GM21515 (cell line): ENCODE data around the gene DDA1.

Source experiments
- ATAC-seq: cut with Tn5 transposase; IDR thresholded peaks from one replicate; pipeline ENCODE4 v1.9.1; 2021; ENCODE audit not compliant: unreplicated experiment

Gene DDA1

GRCh38 chr19:17311455-17312188, 2.3 kb downstream of the DDA1 start:
- ATAC-seq, result no peak

GRCh38 chr19:17312189-17313113, 3.1 kb downstream of the DDA1 start:
- no peak for ATAC-seq

GRCh38 chr19:17314007-17314593, 4.7 kb downstream of the DDA1 start:
- no peak for ATAC-seq

- no peak for ATAC-seq
Measured at GRCh38 chr19:17318966-17319365, 9.6 kb downstream of the DDA1 start.

- ATAC-seq, result no peak
Measured at GRCh38 chr19:17319473-17320238, 10.3 kb downstream of the DDA1 start.

- ATAC-seq, result no peak
Measured at GRCh38 chr19:17320435-17320834, 11.1 kb downstream of the DDA1 start.

- no peak for ATAC-seq
Measured at GRCh38 chr19:17321655-17322489, 12.5 kb downstream of the DDA1 start.

GRCh38 chr19:17322854-17323253, 13.5 kb downstream of the DDA1 start:
- no peak for ATAC-seq

GRCh38 chr19:17323300-17323963, 14.1 kb downstream of the DDA1 start:
- no peak for ATAC-seq

GRCh38 chr19:17323964-17324332, 14.6 kb downstream of the DDA1 start:
- no peak for ATAC-seq

GRCh38 chr19:17324357-17325114, 15.2 kb downstream of the DDA1 start:
- ATAC-seq, result no peak

- no peak for ATAC-seq
Measured at GRCh38 chr19:17325133-17325532, 15.8 kb downstream of the DDA1 start.

GRCh38 chr19:17325881-17326594, 16.7 kb downstream of the DDA1 start:
- ATAC-seq, result no peak

GRCh38 chr19:17326595-17326966, 17.2 kb downstream of the DDA1 start:
- ATAC-seq, result no peak

- ATAC-seq, result no peak
Measured at GRCh38 chr19:17327068-17327653, 17.8 kb downstream of the DDA1 start.

GRCh38 chr19:17327654-17328516, 18.5 kb downstream of the DDA1 start:
- ATAC-seq, result no peak
